ENCODE measurements around the gene CKLF.

GRCh38 chr16:66536525-66536924 lies 15.9 kb upstream of the CKLF start:
- TF ChIP-seq EZH2phosphoT487 (IDR thresholded peaks at IDR 0.05; ENCODE audit: insufficient read depth, low read depth), result no peak
- TF ChIP-seq EZH2 (IDR thresholded peaks at IDR 0.05; ENCODE audit: insufficient read depth, poor library complexity, severe bottlenecking), result no peak
